ENCODE measurements around the gene RNASEH2B.
A peak's percentile ranks its signal among the peaks of the same experiment; 100 is the strongest.

RNASEH2B gene

DNA sequence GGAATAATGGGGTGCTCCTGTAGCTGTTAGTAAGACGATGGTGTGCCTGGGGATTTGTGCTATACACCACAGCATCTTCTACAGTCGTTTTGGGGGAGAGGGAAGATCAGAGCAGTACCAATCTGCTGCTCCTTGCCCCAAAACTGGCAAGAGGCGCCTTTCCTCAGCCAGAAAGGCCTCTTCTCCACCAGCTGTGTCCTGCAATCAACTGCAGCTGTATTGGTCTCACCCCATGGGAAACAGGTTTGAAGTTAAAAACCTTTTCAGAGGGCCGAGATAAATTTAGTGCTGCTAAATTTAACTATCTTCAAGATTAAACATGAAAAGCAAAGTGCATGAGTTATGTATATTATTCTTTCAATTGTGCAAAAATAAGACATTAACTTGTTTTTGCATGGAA lies 1.2 kb upstream of the RNASEH2B start:
- no peak for DNase-seq

DNA sequence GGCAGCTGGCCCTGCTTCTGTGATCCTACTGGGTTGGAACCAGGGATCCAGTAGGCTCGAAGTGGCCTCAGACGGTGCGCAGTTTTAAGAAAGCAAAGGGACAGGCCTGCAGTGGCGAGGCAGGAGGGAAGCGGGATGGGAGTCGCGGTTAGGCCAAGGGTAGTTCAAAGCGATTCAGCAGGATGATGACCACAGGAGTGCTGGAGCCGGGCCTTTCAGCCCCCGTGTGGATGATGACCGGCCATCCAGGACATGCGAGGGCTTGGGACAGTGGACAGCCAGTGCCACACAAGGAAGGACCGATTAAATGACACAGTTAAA lies 854 bp downstream of the RNASEH2B start:
- no peak for DNase-seq

DNA sequence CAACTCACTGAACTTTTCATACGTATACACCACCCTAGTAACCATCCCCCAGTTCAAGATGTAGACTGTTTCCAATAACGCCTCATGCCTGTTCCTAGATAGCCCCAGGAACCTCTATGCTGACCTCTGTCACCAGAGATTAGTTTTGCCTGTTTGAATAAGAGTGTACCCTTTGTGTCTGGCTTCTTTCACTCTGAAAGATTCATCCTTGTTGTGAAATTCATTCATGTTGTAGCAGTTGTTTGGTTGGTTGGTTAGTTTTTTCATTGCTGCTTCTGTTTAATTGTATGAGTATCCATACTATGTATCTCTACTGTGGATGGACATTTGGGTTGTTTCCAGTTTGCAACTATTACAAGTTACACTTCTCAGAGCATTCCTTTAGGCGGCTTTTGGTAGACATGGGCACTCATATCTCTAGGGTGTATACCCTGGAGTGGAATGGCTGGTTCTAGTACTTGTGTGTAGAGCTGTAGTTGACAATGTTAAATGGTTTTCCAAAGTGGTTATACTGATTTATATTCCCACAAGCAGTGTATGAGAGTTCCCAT lies 1.6 kb downstream of the RNASEH2B start:
- no peak for DNase-seq

DNA sequence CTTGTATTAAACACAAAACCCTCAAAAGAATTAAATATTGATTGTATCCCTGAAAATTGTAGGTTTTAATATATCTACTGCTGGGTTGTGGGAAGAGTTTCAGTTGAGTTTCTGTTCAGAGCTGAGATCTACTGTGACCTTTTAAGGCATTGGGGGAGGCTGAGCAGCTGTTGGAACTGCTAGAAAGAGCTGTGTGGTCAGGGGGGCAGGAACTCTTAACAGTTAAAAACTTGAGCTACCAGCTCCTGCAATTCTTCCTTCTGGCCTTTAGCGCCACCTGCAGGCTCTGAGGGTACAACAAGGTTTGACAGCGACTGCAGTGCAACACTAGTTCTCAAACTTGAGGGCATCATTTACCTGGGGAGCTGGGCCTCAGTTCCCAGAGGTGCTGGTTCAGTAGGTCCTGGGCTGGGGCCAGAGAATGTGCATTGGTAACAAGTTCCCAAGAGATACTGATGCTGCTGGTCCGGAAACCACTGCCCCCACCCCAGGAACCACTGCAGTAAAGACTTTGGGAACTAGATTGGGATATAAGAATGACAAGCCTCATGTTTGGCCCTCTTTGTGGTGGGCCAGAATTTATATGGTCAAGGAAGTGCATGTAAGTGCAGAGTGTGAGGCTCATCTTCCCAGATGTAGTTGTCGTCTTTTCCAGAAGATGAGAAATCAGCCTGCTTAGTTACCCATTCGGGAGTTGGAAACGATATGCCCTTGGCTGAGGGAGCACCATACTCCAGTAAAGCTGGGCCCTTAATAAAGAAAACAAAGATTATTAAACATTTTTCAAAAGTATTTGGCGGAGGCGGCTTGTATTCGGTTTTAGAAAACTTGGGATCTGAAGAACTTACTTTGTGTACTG lies 2.6 kb downstream of the RNASEH2B start:
- peak; percentile 90 for DNase-seq

DNA sequence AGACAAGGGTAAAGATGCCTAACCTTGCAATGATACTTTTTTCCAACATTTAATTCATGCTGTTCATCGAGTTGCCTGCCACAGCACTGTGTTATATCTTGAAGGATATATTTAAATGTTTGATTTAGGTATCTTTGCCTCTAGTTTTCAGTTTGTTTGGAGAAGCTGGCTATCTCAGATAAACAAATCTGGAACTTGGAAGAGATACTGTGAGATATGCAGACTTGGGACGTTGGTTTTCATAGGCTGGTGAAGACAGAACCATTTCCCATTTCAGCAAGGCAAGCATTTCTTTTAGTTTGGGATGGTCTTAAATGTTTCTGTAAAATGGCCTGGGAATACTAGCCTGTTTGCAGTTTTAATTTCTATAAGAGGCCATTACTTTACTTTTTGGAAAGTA lies 3.3 kb downstream of the RNASEH2B start:
- no peak for DNase-seq

DNA sequence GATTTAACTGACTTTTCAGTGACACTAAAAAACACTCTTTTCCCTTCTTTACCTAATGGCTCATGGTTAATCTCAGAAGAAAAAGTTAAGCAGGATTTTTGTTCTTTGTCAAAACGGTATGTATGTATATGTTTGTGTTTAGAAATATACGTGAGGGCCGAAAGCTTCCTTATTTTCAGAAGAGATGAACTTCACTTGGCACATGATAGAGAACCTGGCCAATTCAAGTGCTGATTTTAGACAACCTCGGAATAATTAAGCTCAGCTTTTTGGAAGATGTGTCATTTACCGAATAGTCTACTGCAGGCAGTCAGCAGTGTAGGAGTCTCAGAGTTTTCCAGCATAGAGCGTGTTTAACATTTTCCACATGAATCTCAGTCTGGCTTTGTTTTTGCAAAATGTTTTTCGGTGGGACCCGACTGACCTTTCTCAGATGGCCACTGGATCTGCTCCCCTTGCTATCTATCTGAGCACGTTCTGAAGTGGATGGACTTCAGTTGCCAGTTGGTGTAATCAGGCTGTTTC lies 4.6 kb downstream of the RNASEH2B start:
- DNase-seq = no peak

DNA sequence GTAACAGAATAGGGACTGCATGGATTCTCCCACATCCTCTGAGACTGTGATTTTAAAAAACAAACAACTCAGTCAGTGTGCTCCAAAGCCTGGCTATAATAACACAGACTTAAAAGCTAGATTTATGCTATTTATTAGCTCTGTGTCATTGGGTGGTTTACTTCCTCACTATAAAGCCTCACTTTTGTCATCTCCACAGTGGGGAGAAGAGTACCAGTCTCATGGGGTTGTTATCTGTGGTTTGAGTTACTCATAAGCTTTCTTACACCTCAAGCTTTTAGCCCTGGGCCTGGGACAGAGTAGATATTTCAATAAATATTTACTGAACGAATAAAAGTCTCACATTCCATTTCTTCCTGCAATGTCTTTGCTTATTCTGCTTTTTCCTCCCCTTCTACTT lies 5.3 kb downstream of the RNASEH2B start:
- DNase-seq = no peak

DNA sequence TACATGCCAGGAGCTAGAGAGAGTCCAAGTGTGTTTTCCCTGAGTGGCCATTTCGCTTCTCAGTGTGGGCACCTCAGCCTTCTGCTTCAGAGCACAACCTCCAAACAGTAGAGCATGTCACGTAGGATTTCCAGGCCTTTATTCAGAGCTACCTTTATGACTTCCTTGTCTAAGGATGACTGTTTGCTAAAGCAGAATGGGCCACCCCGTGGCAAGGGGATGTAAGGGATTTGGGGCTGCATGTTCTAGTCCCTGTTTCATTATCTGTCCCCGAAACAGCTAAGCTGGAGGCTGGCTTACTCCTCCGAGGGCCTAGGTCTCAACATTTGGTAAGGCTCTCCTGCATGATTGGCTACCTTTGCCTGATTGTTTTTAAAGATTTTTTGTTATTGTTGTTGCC lies 6.0 kb downstream of the RNASEH2B start:
- DNase-seq = no peak

DNA sequence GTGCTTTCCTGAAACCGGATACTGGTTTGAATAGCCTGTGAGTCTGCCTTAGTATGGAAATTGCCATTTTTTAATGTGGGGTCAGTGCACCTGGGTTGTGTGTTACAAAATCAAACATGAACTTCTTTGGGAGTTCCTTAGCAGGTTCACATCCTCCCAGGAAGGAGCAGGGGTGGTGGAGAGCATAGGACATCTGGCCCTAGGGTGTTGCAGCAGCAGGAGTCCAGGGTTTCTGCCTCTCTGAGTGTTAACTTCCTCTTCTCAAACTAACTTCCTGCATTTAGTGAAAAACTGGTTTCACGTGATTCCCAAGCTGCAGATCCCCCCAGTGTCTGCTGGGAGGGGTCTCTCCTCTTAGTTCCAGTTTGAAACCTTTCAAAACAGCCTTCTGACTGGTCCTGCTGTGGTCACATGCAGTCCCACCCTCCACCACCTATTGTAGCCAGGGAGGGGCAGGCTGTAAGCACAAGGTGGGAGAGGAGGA lies 7.2 kb downstream of the RNASEH2B start:
- DNase-seq = no peak

DNA sequence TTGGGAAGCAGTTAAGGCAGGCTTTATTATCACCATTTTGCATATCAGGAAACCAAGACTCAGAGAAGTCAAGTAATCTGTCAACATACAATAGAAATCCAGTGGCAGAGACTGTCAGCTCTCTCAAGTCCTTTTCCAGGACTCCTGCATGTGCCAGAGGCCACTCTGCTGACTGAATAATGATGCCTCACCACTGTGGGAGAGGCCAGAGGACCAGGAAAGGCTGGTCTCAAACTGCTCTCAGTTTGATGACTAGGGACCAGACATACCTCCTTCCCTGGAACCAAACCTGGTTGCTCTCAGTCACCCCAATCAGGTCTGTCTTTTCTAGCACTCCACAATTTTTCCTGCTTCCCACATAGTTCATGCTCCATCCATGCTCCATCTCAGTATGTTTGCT lies 8.0 kb downstream of the RNASEH2B start:
- no peak for DNase-seq

DNA sequence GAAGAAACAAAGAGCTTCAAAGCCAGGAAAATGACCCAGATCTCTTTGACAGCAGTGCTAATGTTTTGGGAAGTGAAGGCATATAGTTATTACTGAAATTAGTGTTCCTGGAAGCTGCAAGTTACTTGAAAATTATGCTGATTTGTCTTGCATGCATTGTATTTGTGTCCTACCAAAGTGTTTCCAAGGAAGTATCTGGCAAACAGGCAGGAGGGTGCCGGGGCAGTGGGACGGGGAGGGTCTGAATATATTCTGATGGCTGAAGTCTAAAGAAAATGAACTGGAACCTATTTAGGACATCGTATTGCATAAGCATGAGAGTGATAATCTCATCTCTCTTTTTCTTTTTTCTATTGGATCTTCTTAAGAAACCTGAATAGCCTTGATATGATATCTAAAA lies 9.0 kb downstream of the RNASEH2B start:
- no peak for DNase-seq

DNA sequence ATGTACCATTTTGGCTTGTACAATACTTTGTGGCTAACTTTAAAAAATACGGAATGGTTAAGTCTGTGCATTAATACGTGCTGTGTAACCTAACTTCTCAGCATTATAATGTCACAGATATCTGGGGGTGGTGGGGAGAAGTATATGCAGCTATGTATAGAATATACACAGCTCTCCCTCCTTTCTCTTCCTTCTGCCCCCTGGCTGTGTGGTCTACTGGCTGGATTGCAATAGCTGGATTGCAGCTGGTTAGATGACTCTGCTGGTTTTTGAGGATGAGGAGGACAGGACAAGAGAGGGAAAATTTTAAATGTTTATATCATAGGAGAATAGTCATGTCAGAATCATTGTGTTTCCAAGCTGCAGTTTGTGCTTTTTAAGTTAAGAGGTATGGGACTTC lies 9.7 kb downstream of the RNASEH2B start:
- DNase-seq = no peak

DNA sequence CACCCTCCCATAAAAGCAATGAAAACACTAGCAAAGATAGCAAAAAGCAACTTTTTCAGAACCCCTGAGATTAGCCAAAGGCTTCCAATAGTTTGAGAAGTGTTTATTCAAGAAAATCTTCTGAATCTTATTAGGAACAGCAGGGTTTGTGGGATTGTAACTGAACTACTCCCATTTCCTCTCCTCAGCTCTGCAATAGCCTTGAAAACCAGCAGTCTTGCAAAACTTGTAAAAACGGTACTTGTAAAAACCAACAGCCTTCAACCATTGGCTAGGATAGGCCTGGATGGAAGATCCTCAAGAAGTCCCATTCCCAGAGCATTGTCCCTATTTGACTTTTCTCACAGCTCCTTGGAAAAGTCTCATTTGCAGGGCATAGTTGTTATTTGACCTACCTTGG lies 12.1 kb downstream of the RNASEH2B start:
- DNase-seq = no peak

DNA sequence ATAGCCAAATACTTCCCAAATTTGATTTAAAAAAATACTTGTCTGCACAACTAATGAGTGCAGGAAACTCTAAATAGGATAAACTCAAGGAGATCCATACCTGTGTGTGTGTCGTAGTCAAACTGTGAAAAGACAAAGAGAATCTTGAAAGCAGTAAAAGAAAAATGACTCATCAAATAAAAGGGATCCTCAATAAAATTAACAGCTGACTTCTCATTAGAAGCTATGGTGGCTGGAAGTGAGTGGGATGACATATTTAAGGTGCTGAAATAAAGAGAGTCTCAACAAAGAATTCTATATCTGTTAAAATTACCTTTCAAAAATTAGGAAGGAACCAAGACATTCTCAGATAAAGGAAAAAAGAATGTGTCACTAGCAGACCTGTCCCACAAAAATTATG lies 13.7 kb downstream of the RNASEH2B start:
- no peak for DNase-seq

DNA sequence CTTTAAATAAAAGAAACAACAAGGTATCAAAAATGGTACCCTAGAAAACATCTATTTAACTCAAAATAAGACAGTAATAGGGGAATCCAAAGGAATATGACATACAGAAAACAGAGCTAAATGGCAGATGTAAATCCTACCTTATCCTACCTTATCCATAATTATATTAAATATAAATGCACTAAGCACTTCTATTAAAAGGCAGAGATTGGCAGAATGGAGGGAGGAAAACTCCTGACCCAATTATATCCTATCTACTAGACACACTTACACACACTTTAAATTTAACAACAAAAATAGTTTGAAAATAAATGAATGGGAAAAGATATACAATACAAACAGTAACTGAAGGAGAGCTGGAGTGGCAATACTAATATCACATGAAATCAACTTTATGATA lies 14.4 kb downstream of the RNASEH2B start:
- DNase-seq = no peak

DNA sequence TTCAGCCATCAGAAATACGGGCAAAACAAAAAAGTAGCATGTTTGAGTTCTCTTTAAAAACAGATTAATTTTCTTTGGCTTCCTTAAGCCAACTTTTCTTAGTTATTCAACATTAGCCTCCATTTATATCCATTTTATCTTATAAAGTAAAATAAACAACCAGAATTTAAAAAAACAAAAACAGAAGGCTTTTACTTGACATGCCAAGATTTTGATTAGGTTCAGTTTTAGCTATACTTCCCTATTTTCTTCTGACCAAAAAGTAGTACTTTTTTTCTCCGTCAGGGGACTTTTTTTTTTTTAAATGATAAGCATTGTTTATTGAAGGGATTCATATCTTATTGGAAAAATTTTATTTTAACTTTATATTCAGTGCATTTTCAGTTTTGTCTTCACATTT lies 18.1 kb downstream of the RNASEH2B start:
- no peak for DNase-seq

DNA sequence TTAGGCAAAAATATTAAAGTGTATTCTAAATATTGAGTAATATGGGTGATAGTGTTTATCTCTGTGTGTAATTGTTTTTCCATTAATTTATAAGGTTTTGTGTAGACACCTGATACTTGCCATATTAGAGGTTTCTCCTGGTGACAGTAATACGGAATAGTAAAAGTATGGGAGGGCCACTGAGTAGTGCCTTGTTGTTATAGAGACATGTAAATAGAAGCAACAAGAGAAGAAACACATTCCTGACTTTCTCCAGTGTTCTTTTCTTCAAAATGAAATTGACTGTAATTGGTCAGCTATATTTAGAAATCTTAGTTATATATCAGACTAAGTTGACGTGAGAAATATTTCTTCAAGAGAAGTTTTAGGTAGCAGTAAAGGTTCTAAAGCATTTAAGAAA lies 18.5 kb downstream of the RNASEH2B start:
- no peak for DNase-seq

DNA sequence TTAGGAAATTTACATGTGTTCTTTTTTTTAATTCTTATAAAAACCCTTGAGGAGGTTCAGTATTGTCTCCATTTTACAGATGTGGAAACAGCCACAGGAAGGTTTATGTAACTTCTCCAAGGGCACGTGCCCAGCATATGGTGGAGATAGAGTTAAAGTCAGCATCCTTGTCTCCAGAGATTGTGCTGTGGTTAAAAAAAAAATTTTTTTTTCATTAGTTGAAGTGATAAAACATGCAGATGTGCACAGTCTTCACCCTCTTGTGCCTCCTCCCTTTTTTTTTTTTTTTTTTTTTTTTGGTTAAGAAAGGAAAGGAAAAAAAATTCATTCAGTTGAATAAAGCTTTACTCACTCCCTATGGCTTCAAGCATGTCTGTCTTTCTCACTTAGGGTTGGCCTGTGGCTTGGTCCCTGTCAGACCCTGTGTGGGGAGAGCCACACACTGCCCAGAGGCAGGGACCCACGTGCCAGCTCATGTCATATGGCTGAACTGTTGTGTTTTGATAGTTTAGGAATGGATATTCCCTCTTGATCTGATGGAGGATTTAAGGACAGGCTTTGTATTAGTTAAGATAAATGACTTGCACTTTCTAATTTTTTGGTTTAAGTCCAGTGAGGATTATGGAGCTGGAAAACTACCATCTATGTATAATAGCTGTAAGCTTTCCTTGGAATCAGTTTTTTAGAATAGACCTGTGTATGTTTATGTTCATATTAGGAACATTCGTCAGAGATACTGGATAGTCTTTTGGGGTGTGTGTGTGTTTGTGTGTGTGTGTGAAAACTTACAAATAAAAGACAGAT lies 19.3 kb downstream of the RNASEH2B start:
- DNase-seq = no peak

DNA sequence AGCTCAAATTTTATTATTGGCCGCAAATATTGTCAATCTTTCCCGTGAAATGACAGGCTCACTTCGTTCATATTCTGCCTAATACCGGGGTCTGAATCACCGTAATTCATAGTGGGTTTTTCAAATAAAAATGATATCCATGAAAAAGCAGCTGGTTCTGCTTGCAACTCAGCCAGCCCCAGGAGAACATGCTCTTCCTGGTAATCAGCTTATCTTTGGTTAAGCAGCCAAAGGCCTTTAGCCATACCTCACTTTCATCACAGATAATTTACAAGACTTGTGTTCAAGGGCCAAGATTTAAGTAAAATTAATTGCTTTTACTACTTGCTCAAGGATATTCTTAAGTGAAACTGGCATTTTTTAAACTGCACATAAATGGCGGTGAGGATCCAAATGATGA lies 22.5 kb downstream of the RNASEH2B start:
- DNase-seq = no peak

DNA sequence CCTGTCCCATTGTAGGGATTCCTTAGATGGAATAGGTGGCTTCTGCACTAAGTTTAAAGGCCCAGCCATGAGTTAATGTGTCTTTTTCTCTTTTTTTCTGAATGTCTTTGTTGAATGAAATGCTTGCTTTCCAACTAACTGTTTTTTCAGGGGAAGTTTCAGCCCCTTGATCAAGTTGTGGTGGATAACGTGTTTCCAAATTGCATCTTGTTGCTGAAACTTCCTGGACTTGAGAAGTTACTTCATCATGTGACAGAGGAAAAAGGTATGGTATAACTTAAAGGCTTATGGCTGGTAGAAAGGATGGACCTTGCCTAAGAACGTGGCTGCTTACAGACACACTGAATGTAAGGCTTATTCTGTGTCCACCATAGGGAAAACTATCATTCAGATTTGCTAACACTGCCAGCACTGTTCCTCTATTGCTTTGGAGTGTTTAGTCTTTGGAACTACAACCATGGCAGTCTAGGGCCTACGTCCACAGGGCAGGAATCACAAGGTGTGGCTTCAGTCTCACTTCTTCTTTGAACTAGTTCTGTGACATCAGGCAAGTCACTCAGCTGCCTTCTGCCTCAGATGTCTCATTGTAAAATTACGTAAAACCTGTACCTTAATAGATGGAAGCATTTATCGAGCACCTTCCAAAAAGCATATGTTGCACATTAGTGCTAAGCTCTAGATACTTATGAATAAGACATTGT lies 25.3 kb downstream of the RNASEH2B start:
- DNase-seq = no peak

DNA sequence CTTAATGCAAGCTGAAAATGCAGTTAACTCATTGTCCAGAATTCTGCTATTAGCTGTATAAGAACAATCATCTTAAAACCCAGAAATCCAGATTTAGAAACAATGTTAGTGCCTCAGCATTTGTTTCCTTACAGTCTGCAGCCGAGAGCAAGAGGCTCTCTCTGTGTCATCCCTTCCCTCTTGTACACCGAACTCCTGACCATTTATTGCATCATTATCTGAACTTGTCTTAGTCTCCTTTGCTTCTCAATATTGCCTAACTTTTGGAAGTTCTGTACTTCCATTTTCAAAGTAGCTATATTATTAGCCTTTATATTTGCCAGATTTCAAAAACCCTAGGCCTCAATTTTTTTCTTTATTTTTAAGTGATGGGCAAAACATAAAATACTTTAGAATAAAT lies 27.1 kb downstream of the RNASEH2B start:
- DNase-seq = no peak

DNA sequence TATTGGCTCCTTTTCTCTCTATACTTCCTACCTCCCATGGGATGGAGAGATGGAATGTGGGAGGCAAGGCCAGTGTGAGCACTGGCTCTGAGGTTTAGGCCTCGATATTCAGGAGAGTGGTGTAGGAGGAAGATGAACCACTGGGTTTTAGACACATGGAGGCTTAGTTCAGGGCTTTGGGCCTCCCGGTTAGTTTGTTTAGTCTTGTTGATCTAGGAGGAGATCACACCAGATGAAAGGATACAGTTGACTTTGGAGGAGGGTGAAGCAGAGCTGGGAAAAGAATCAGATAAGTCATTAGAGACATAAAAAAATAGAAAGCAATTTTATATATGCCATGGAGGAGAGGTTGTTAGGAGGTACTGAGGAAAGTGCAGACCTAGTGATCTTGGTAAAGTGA lies 30.9 kb downstream of the RNASEH2B start:
- no peak for DNase-seq

DNA sequence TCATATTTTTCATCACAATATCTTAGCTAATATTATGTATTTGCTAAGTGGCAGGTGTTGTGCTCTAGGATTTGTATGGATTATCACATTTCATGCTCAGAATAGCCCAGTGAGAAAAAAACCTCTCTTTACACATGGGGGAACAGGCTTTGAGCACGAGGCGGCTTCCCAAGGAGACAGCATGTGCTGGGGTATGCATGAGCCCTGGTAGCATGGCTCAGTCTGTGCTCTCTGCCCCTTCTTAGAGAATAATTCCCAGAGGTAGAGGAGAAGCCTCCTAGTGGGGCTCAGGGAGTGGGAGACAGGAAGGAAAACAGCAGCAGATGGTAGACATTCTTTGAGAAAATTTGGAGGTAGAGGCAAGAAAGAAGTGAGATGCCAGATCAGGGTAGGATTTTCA lies 31.6 kb downstream of the RNASEH2B start:
- no peak for DNase-seq
